Natural killer cell (primary cell): ENCODE data around the gene ZNF664. TPM values are rescaled to one million over a fixed set of nuclear protein-coding genes. Genes with fewer than 3 reads are reported as not detected.

Experiments
- ATAC-seq, 3 donors: fragments of 150-1000 bp in 2 of 3; fragments of 200-7000 bp in 1 of 3; cut with Tn5 transposase; 1 replicate in 1 of 3; 2 replicates in 2 of 3; pipeline ENCODE4 v1.10.0; 2021; ENCODE audit warnings: mild to moderate bottlenecking in 2 of 3, moderate library complexity in 2 of 3
- DNase-seq, 2 donors: peaks; one replicate each; pipeline versions ENCODE4 v3.0.0 to v3.0.0-alpha.2; 2013 to 2021; ENCODE audit warnings: mixed read lengths in 1 of 2
- H3K27ac ChIP-seq: one replicate; pipeline ENCODE4 v1.5.1; 2013; ENCODE audit warnings: mild to moderate bottlenecking, low read length
- H3K27me3 ChIP-seq: one replicate; pipeline ENCODE4 v1.6.1; 2013; ENCODE audit warnings: low read length; ENCODE audit not compliant: control insufficient read depth, insufficient read depth
- H3K36me3 ChIP-seq: one replicate; pipeline ENCODE4 v1.6.1; 2013; ENCODE audit warnings: low read length; ENCODE audit not compliant: control insufficient read depth, insufficient read depth
- H3K4me1 ChIP-seq: one replicate; pipeline ENCODE4 v1.6.1; 2013; ENCODE audit warnings: low read length; ENCODE audit not compliant: control insufficient read depth, insufficient read depth
- H3K4me3 ChIP-seq: one replicate; pipeline ENCODE4 v1.5.1; 2013; ENCODE audit warnings: low read length
- H3K9me3 ChIP-seq: one replicate; pipeline ENCODE4 v1.6.1; 2013; ENCODE audit warnings: low read length; ENCODE audit not compliant: control insufficient read depth, insufficient read depth
- H3K27ac Mint-ChIP-seq, 2 donors: one replicate each; pipeline ENCODE4 v1.8.0; 2022; ENCODE audit warnings: mild to moderate bottlenecking in 2 of 2, mixed read lengths in 2 of 2, moderate library complexity in 1 of 2
- H3K27me3 Mint-ChIP-seq, 2 donors: one replicate each; pipeline ENCODE4 v1.8.0; 2022; ENCODE audit warnings: low read depth in 2 of 2, mixed read lengths in 2 of 2
- H3K36me3 Mint-ChIP-seq: one replicate; pipeline ENCODE4 v1.8.0; 2022; ENCODE audit warnings: mixed read lengths
- H3K4me1 Mint-ChIP-seq, 2 donors: one replicate each; pipeline ENCODE4 v1.8.0; 2022; ENCODE audit warnings: mixed read lengths in 2 of 2
- H3K4me3 Mint-ChIP-seq: one replicate; pipeline ENCODE4 v1.8.0; 2022; ENCODE audit warnings: mild to moderate bottlenecking, moderate library complexity, mixed read lengths
- H3K9me3 Mint-ChIP-seq, 2 donors: one replicate each; pipeline ENCODE4 v1.8.0; 2022; ENCODE audit warnings: mixed read lengths in 2 of 2
- CTCF ChIP-seq: fragments of 200-600 bp; IDR thresholded peaks from one replicate; pipeline ENCODE4 v1.8.0; 2022; ENCODE audit warnings: antibody characterized with exemption
- WGBS: methylation state at CpG from one replicate; pipeline ENCODE4 v1.1.7; 2013; ENCODE audit warnings: missing lambda C conversion rate; ENCODE audit not compliant: insufficient coverage; 5-methylcytosine and 5-hydroxymethylcytosine counted together
- intact Hi-C: fragments of 100-400 bp; cut with micrococcal nuclease; formaldehyde crosslinking; loops from one replicate; pipeline ENCODE4 v1.14.2; 2022
- total RNA-seq, 4 donors: library from RNA; stranded (reverse); fragments of 120-200 nt in 1 of 4; gene quantifications; one replicate each; pipeline versions ENCODE4 v1.2.3 to v1.2.4, GENCODE V29; 2013 to 2022

Gene ZNF664
- total RNA-seq, 3 donors from 2014 or later (not counting 1 experiment from before 2014, with no cell fraction given) = 36.0 to 47.3 (median 46.9) TPM

DNA sequence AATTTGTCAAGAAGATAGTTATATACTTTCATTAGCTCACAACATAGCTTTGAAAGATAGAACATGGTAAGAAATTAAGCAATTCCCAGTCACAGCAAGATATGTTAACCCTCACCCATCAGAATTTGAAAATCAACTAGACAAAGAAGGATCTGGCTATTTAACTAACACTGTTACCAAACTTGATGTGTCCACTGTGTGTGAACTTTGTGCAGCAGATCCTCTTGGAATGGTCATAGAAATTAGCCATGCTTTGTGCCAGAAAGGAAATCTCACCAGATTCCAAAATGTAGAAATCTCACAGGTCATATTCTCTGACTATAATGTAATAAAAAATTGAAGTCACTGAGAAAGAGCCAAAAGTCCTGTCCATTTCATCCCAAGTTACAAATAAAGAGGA is 46.1 kb downstream of the ZNF664 start:
- Histone ChIP-seq H3K27ac (no peak overlapping the region), H3K9me3 (no peaks in the 10 kb centered on the region), H3K36me3 (peaks cover 2% of the 10 kb centered on the region), H3K4me1 (no peaks in the 10 kb centered on the region), H3K27me3 (no peaks in the 10 kb centered on the region), H3K4me3 (no peak overlapping the region)
- intact Hi-C loops = no loop called here
- no peaks in the 10 kb centered on the region for H3K9me3 Mint-ChIP-seq
- TF ChIP-seq CTCF = no peak
- H3K4me3 Mint-ChIP-seq = no peak overlapping the region
- H3K36me3 Mint-ChIP-seq = no peaks in the 10 kb centered on the region
- H3K4me1 Mint-ChIP-seq = no peaks in the 10 kb centered on the region
- ATAC-seq (no peak), DNase-seq (no peak)
- H3K27me3 Mint-ChIP-seq = no peaks in the 10 kb centered on the region
- H3K27ac Mint-ChIP-seq = no peak overlapping the region

GRCh38 chr12:124020514-124020949 is 47.5 kb downstream of the ZNF664 start:
- DNase-seq (no peak), ATAC-seq (no peak)
- no peaks in the 10 kb centered on the region for H3K36me3 Mint-ChIP-seq
- H3K9me3 Mint-ChIP-seq = no peaks in the 10 kb centered on the region
- H3K36me3 ChIP-seq = no peaks in the 10 kb centered on the region
- intact Hi-C loops = no loop called here
- H3K27ac ChIP-seq = no peak overlapping the region
- no peak overlapping the region for H3K4me3 ChIP-seq
- no peak overlapping the region for H3K27ac Mint-ChIP-seq
- no peak overlapping the region for H3K4me3 Mint-ChIP-seq
- no peak for TF ChIP-seq CTCF
- no peaks in the 10 kb centered on the region for H3K27me3 Mint-ChIP-seq
- no peaks in the 10 kb centered on the region for H3K4me1 ChIP-seq
- H3K9me3 ChIP-seq = no peaks in the 10 kb centered on the region
- WGBS = 77% methylated on average over 2 of the region's 2 CpGs
- no peaks in the 10 kb centered on the region for H3K27me3 ChIP-seq
- H3K4me1 Mint-ChIP-seq = no peaks in the 10 kb centered on the region

DNA sequence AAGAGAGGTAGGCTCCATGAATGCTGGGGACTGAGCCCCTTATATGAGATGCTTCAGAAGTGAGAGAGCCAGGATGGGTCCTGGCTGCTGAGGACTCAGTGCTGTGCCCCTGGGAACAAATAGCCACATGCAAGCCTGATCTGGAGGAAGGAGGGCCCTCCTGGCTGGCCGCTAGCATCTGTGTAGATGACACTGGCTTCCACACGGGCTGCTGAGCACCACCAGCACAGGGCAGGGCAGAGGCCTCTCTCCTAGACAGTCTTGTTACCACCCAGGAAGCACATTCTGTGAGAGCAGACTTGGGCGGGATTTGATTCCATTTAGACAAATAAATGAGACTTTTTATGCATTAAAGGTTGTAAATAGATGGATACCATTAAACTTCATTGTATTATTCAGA is 48.0 kb downstream of the ZNF664 start:
- H3K27me3 Mint-ChIP-seq = no peaks in the 10 kb centered on the region
- H3K27ac ChIP-seq = no peak overlapping the region
- no peaks in the 10 kb centered on the region for H3K9me3 Mint-ChIP-seq
- 68% methylated on average over 2 of the region's 3 CpGs for WGBS
- H3K4me3 ChIP-seq = no peak overlapping the region
- intact Hi-C loops = no loop called here
- H3K4me3 Mint-ChIP-seq = no peak overlapping the region
- no peak overlapping the region for H3K27ac Mint-ChIP-seq
- no peaks in the 10 kb centered on the region for H3K36me3 ChIP-seq
- H3K27me3 ChIP-seq = no peaks in the 10 kb centered on the region
- H3K4me1 Mint-ChIP-seq = no peaks in the 10 kb centered on the region
- no peaks in the 10 kb centered on the region for H3K9me3 ChIP-seq
- no peak for TF ChIP-seq CTCF
- H3K4me1 ChIP-seq = no peaks in the 10 kb centered on the region
- H3K36me3 Mint-ChIP-seq = no peaks in the 10 kb centered on the region
- no peak for ATAC-seq
- no peak for DNase-seq

GRCh38 chr12:124022161-124022560 is 49.1 kb downstream of the ZNF664 start:
- no peaks in the 10 kb centered on the region for H3K9me3 ChIP-seq
- Mint-ChIP-seq H3K4me3 (no peak overlapping the region), H3K36me3 (no peaks in the 10 kb centered on the region), H3K27ac (no peak overlapping the region), H3K4me1 (no peaks in the 10 kb centered on the region), H3K9me3 (no peaks in the 10 kb centered on the region), H3K27me3 (no peaks in the 10 kb centered on the region)
- intact Hi-C loops = no loop called here
- H3K27me3 ChIP-seq = no peaks in the 10 kb centered on the region
- no peak for TF ChIP-seq CTCF
- H3K4me1 ChIP-seq = no peaks in the 10 kb centered on the region
- WGBS = 96% methylated on average over 2 of the region's 3 CpGs
- H3K27ac ChIP-seq = no peak overlapping the region
- H3K36me3 ChIP-seq = no peaks in the 10 kb centered on the region
- H3K4me3 ChIP-seq = no peak overlapping the region
- ATAC-seq = no peak
- no peak for DNase-seq
